Gastrocnemius medialis (tissue), 4 donors: ENCODE results near the gene PALLD.

ENCODE experiments used
- POLR2A ChIP-seq, 2 donors: fragments of 450-650 bp; IDR thresholded peaks; one replicate each; pipeline ENCODE4 v1.6.1; 2017; ENCODE audit warnings: antibody characterized with exemption in 2 of 2, mild to moderate bottlenecking in 2 of 2, moderate library complexity in 2 of 2
- TF ChIP-seq, protein P1 (sequence below), 5 experiments: fragments of 450-650 bp in 3 of 5; fragments of 200-600 bp in 2 of 5; sonication (generic) in 2 of 5; IDR thresholded peaks in 4 of 5; conservative IDR thresholded peaks in 1 of 5; 1 replicate in 4 of 5; 2 replicates in 1 of 5; pipeline ENCODE4 v1.5.1; 2016 to 2019; ENCODE audit warnings: antibody characterized with exemption in 5 of 5, mild to moderate bottlenecking in 3 of 5, moderate library complexity in 3 of 5

DNA sequence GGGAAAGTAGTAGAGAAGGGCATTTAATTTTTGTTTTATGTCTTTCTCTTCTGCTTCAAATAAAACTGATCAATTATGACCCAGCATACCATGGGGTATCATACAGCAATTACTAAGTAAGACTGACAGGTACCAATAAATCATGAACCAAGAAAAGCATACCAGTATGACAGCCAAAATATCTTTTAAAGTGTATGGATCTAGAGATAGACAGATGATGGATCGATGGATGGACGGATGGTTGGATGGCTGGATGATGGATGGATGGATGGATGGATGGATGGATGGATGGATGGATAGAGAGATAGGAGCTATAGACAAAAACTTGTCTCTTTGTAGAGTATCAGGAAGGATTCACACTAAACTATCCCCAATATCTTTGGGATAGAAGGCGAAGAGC, 18.0 kb upstream of the PALLD start:
- TF ChIP-seq POLR2A (IDR thresholded peaks at IDR 0.05): no peak
- TF ChIP-seq, protein P1, sequence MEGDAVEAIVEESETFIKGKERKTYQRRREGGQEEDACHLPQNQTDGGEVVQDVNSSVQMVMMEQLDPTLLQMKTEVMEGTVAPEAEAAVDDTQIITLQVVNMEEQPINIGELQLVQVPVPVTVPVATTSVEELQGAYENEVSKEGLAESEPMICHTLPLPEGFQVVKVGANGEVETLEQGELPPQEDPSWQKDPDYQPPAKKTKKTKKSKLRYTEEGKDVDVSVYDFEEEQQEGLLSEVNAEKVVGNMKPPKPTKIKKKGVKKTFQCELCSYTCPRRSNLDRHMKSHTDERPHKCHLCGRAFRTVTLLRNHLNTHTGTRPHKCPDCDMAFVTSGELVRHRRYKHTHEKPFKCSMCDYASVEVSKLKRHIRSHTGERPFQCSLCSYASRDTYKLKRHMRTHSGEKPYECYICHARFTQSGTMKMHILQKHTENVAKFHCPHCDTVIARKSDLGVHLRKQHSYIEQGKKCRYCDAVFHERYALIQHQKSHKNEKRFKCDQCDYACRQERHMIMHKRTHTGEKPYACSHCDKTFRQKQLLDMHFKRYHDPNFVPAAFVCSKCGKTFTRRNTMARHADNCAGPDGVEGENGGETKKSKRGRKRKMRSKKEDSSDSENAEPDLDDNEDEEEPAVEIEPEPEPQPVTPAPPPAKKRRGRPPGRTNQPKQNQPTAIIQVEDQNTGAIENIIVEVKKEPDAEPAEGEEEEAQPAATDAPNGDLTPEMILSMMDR (IDR thresholded peaks at IDR 0.05 in 4 of 5, conservative IDR thresholded peaks at IDR 0.05 in 1 of 5): no peak
